Measurements from ENCODE around the gene NACA. TPM values are rescaled to one million over a fixed set of nuclear protein-coding genes. Genes with fewer than 3 reads are reported as not detected.

NACA gene
- total RNA-seq, 1 experiment from 2014 or later: 896 TPM

- TF ChIP-seq REST (IDR thresholded peaks at IDR 0.05; ENCODE audit: low read depth): no peak
- TF ChIP-seq ZNF274 (IDR thresholded peaks at IDR 0.05; ENCODE audit: low read depth, low read length): no peak
- no peak for TF ChIP-seq JUND (IDR thresholded peaks at IDR 0.05)
These were observed 10.6 kb downstream of the NACA start (continued) for GRCh38 chr12:56714431-56714929.

GRCh38 chr12:56713345-56713744 is 11.8 kb downstream of the NACA start:
- ChIA-PET CTCF (no interaction called here), POLR2A (no interaction called here), RAD21 (ENCODE audit: low non-redundant PET in 1 of 2, low total read pairs in 2 of 2, uncharacterized antibody in 2 of 2, unreplicated experiment in 2 of 2) (no interaction called here)
- DNase-seq (ENCODE audit: low read depth, low spot score) (no peak), ATAC-seq (no peak)
- no peak overlapping the region for H3K27ac ChIP-seq (ENCODE audit: low read depth, low read length)
- no peak for TF ChIP-seq REST (IDR thresholded peaks at IDR 0.05; ENCODE audit: low read depth)
- TF ChIP-seq ZNF274 (IDR thresholded peaks at IDR 0.05; ENCODE audit: low read depth, low read length): no peak
- TF ChIP-seq EZH2phosphoT487 (IDR thresholded peaks at IDR 0.05; ENCODE audit: borderline replicate concordance): no peak
- H3K27me3 ChIP-seq (ENCODE audit: insufficient read depth, low read length): no peaks in the 10 kb centered on the region
- no peak overlapping the region for H3K9ac ChIP-seq (ENCODE audit: low read length)
- H3K4me2 ChIP-seq (ENCODE audit: low read length): no peak overlapping the region
- H3K79me2 ChIP-seq (ENCODE audit: insufficient read depth, low read length): peaks cover 49% of the 10 kb centered on the region
- no peaks in the 10 kb centered on the region for H3K9me2 ChIP-seq (ENCODE audit: insufficient read depth)
- no peak overlapping the region for H2AFZ ChIP-seq (ENCODE audit: low read depth, low read length, poor library complexity, severe bottlenecking)
- intact Hi-C loops (cut with micrococcal nuclease): no loop called here
- peaks cover 36% of the 10 kb centered on the region; the same call in 1 of the 2 replicates for H4K20me1 ChIP-seq (ENCODE audit: insufficient read depth)
- H3K4me3 ChIP-seq (replicated peaks in 1 of 2; ENCODE audit: low read depth in 1 of 2, low read length in 2 of 2): no peak overlapping the region
- no peaks in the 10 kb centered on the region for H3K4me1 ChIP-seq (ENCODE audit: control insufficient read depth in 1 of 2, insufficient read depth in 2 of 2, low read length in 2 of 2)
- H3K9me3 ChIP-seq (ENCODE audit: control insufficient read depth in 1 of 2, insufficient read depth in 1 of 2, low read depth in 1 of 2, low read length in 2 of 2): no peaks in the 10 kb centered on the region
- BruUV-seq (replicated peaks): no TSS peak
- peaks cover 44 to 47% of the 10 kb centered on the region in 2 experiments for H3K36me3 ChIP-seq (ENCODE audit: control insufficient read depth in 1 of 2, insufficient read depth in 2 of 2, low read length in 2 of 2)

All from HCT116 (cell line).